Erythroblast (primary cell): ENCODE results near the gene ZBTB20.

Experiments used
- GATA1 ChIP-seq: IDR thresholded peaks from 2 replicates; pipeline ENCODE4 v1.6.1; 2011; ENCODE audit warnings: low read depth, mild to moderate bottlenecking, control low read depth, low read length, moderate library complexity
- POLR2A ChIP-seq: IDR thresholded peaks from 2 replicates; pipeline ENCODE4 v1.6.1; 2011; ENCODE audit warnings: mild to moderate bottlenecking, low read length

- TF ChIP-seq POLR2A, result no peak
- TF ChIP-seq GATA1, result no peak
Observed at GRCh38 chr3:114904633-114905032, 242.5 kb downstream of the ZBTB20 start.
